GM18867 (cell line): ENCODE results near the gene PTTG1IP.

Experiments
- ATAC-seq: cut with Tn5 transposase; IDR thresholded peaks from one replicate; pipeline ENCODE4 v1.9.1; 2021; ENCODE audit warnings: mild to moderate bottlenecking, moderate library complexity; ENCODE audit not compliant: unreplicated experiment

The PTTG1IP gene

DNA sequence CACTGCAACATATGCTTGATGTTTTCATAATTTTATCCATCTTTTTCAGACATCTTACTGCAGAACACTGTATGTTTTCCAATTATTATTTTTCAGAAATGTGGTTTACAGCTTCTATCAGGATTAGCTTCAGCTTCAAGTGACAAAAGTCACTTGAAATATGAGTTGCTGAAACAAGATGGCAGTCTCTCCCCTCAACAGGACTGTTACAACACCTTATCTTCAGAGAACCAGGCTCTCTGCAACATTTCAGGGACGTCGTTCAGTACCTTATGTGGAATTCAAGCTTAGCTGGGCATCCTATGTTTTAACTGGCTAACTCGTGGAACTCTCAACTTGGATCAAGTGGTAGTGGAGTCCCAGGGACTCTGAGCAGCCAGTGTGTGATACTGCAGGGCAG lies 69.8 kb downstream of the PTTG1IP start:
- no peak for ATAC-seq

DNA sequence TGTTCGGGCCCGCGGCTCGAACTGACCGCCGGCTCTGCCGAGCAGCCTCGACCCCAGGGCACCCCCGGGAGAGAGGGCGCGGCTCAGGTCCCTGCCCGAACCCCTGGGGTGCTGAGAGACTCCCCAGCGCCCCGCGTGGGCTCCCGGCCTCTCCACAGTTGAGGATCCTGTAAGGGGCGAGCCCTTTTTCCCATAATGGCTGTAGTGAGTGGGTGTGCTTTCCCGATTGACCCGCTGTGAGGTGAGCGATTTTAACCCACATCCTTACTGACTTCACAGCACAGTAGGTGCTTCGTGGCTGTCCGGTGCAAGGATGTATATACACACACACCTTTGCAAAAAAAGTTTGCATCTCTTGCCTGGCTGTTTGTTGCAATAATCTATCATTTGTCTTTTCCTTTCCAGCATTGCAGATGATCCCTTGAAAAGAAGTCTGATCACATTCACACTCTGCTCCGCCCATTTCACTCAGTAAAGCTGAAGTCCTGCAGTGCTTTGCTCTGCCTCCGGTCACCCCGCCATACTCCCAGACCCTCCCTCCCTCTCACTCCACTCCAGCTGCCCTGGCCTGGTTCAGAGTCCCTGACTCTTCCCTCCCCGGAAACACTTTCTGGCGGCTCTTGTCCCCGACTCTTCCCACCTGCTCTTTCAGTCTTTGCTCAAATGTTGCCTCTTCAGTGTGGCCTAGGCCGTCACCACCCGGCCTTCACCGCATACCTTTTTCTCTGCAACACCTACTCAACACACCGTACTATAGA lies 70.9 kb downstream of the PTTG1IP start:
- no peak for ATAC-seq

DNA sequence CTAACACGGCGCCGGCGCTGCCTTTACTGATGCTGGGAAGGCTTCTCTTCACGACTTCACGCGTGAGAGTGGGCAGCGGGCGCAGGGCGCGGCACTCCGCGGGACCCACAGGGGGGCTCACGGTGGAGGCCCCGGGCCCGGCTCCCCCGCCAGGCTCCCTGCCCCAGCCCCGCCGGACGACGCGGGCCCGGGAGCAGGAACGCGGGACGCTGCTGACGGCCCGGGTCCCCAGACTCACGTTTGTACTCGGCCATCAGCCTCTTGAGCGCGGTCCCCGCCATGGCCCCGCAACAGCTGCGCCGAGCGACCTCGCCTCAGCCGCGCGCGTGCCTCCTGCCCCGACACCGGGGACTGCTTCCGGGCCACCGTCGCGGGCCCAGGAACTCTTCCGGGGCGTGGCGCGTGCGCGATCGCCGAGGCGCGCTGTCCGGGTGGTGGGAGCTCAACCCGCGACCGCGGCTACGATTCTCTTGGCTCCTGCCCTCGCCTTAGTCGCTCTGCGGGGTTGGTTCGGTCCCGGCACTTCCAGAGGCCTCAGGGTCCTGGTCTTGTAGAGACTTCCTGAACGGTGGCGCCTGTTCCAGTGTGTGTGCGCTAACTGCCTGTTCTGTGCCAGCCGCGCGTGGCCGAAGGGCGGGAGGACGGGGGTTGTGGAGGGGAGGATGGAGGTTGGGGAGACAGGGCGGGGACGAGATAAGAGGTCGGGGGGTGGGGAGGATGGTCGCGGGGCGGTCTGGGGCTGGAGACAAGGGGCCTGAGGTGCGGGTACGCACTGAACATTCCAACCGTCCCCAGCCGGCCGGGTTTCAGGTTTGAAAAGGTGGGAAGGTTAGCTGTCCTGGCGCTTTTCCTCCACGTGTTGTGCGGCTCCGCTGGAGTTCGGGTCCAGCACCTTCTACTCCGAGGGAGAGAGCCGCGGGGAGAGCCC lies 71.8 kb downstream of the PTTG1IP start, which contains the start of gene UBE2G2:
Gene UBE2G2 (minus strand): TSS at position 353 of the 928 bp plus-strand sequence. CDS start 72 bp downstream, at position 281.
- ATAC-seq: peak; percentile 80

GRCh38 chr21:44800971-44801467 lies 72.5 kb downstream of the PTTG1IP start:
- no peak for ATAC-seq

- ATAC-seq: no peak
Measured at GRCh38 chr21:44800103-44800502, 73.4 kb downstream of the PTTG1IP start.

GRCh38 chr21:44799646-44800045 lies 73.8 kb downstream of the PTTG1IP start:
- ATAC-seq: no peak
